K562 (cell line): ENCODE data around the gene ADAMTS2. TPM values are rescaled to one million over a fixed set of nuclear protein-coding genes. Genes with fewer than 3 reads are reported as not detected.

ENCODE experiments used
- GABPA ChIP-seq: fragments of 200-800 bp; sonication (Bioruptor generic); conservative IDR thresholded peaks from 2 replicates; pipeline ENCODE4 v1.6.1; 2016; ENCODE audit warnings: low read depth, missing genetic modification characterization, missing compliant biosample characterization
- HEY1 ChIP-seq: fragments of 250-450 bp; sonication (Bioruptor Pico); IDR thresholded peaks from 2 replicates; pipeline ENCODE4 v1.5.0; 2020; ENCODE audit warnings: mild to moderate bottlenecking, moderate library complexity, borderline replicate concordance
- ZHX1 ChIP-seq: fragments of 150-350 bp; conservative IDR thresholded peaks from 2 replicates; pipeline ENCODE4 v1.6.1; 2014; ENCODE audit warnings: low read length
- polyA plus RNA-seq, 8 experiments: library from polyadenylated mRNA; depleted of rRNA in 4 of 8; stranded (reverse) in 5 of 8; unstranded in 3 of 8; fragments of >200 nt; fragmentation: Nextera tagmentation in 2 of 8; fragmentation: Illumina TruSeq in 1 of 8; extraction: Ambion mirVana in 2 of 8; extraction: Trizol in 1 of 8; gene quantifications; 2 replicates each; pipeline versions ENCODE4 v1.2.1 to v1.2.3, GENCODE V29; 2011 to 2014; ENCODE audit warnings: inconsistent platforms in 1 of 8, missing spikeins in 1 of 8
- total RNA-seq, 7 experiments: library from RNA; depleted of rRNA in 6 of 7; stranded (reverse); fragments of >200 nt in 6 of 7; fragmentation: Illumina TruSeq in 2 of 7; extraction: Trizol in 2 of 7; gene quantifications; 2 replicates each; pipeline versions ENCODE4 v1.2.1 to v1.2.3, GENCODE V29; 2011 to 2021; ENCODE audit warnings: low replicate concordance in 1 of 7
- TF ChIP-seq, protein P1 (sequence below): fragments of 450-650 bp; IDR thresholded peaks from 2 replicates; pipeline ENCODE4 v1.6.1; 2016; ENCODE audit warnings: low read depth

The ADAMTS2 gene
- total and polyA plus RNA-seq, 9 of the 15 experiments (the other 6 are each of a cell fraction or from before 2014, with no cell fraction given): not detected

- TF ChIP-seq, protein P1, sequence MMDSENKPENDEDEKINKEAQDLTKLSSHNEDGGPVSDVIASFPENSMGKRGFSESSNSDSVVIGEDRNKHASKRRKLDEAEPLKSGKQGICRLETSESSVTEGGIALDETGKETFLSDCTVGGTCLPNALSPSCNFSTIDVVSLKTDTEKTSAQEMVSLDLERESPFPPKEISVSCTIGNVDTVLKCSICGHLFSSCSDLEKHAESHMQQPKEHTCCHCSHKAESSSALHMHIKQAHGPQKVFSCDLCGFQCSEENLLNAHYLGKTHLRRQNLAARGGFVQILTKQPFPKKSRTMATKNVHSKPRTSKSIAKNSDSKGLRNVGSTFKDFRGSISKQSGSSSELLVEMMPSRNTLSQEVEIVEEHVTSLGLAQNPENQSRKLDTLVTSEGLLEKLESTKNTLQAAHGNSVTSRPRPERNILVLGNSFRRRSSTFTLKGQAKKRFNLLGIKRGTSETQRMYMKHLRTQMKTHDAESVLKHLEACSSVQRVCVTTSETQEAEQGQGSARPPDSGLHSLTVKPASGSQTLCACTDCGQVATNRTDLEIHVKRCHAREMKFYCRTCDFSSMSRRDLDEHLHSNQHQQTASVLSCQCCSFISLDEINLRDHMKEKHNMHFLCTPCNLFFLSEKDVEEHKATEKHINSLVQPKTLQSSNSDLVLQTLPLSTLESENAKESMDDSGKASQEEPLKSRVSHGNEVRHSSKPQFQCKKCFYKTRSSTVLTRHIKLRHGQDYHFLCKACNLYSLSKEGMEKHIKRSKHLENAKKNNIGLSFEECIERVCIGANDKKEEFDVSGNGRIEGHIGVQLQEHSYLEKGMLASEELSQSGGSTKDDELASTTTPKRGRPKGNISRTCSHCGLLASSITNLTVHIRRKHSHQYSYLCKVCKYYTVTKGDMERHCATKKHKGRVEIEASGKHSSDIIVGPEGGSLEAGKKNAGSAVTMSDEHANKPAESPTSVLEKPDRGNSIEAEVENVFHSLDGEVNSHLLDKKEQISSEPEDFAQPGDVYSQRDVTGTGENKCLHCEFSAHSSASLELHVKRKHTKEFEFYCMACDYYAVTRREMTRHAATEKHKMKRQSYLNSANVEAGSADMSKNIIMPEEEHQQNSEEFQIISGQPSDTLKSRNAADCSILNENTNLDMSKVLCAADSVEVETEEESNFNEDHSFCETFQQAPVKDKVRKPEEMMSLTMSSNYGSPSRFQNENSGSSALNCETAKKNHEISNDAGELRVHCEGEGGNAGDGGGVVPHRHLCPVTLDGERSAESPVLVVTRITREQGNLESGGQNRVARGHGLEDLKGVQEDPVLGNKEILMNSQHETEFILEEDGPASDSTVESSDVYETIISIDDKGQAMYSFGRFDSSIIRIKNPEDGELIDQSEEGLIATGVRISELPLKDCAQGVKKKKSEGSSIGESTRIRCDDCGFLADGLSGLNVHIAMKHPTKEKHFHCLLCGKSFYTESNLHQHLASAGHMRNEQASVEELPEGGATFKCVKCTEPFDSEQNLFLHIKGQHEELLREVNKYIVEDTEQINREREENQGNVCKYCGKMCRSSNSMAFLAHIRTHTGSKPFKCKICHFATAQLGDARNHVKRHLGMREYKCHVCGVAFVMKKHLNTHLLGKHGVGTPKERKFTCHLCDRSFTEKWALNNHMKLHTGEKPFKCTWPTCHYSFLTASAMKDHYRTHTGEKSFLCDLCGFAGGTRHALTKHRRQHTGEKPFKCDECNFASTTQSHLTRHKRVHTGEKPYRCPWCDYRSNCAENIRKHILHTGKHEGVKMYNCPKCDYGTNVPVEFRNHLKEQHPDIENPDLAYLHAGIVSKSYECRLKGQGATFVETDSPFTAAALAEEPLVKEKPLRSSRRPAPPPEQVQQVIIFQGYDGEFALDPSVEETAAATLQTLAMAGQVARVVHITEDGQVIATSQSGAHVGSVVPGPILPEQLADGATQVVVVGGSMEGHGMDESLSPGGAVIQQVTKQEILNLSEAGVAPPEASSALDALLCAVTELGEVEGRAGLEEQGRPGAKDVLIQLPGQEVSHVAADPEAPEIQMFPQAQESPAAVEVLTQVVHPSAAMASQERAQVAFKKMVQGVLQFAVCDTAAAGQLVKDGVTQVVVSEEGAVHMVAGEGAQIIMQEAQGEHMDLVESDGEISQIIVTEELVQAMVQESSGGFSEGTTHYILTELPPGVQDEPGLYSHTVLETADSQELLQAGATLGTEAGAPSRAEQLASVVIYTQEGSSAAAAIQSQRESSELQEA: no peak
- TF ChIP-seq ZHX1: no peak
- no peak for TF ChIP-seq GABPA (tag)
- TF ChIP-seq HEY1 (CRISPR knock-in tag): no peak
Observed at GRCh38 chr5:179171251-179171815, 173.9 kb downstream of the ADAMTS2 start (continued).
